Stimulated activated CD8-positive, alpha-beta memory T cell treated with anti-CD3 and anti-CD28 coated beads, Interleukin-4, amount 100 ng/mL, for 4 hours (primary cell): ENCODE results near the gene TMEM132A.

Source experiments
- DNase-seq, 2 donors: peaks; one replicate each; pipeline ENCODE4 v3.0.0-alpha.2; 2020; ENCODE audit warnings: low read depth in 2 of 2, low spot score in 1 of 2

Gene TMEM132A

GRCh38 chr11:60921777-60922335, 2.4 kb upstream of the TMEM132A start:
- no peak for DNase-seq

- DNase-seq: no peak
These were observed 1.4 kb upstream of the TMEM132A start for GRCh38 chr11:60922906-60923305.

GRCh38 chr11:60923326-60923725, 934 bp upstream of the TMEM132A start:
- DNase-seq: no peak

- no peak for DNase-seq
These were observed 505 bp upstream of the TMEM132A start for GRCh38 chr11:60923800-60924109.

- no peak for DNase-seq
These were observed 920 bp downstream of the TMEM132A start for GRCh38 chr11:60924906-60925853.

GRCh38 chr11:60925868-60926267, 1.6 kb downstream of the TMEM132A start:
- DNase-seq: no peak

- no peak for DNase-seq
These were observed 2.2 kb downstream of the TMEM132A start for GRCh38 chr11:60926500-60926899.

GRCh38 chr11:60927061-60927592, 2.9 kb downstream of the TMEM132A start:
- no peak for DNase-seq

GRCh38 chr11:60927600-60927999, 3.3 kb downstream of the TMEM132A start:
- no peak for DNase-seq

GRCh38 chr11:60928563-60929001, 4.3 kb downstream of the TMEM132A start:
- no peak for DNase-seq

- DNase-seq: no peak
These were observed 5.5 kb downstream of the TMEM132A start for GRCh38 chr11:60929764-60930163.

- no peak for DNase-seq
These were observed 6.1 kb downstream of the TMEM132A start for GRCh38 chr11:60930394-60930793.

- DNase-seq: no peak
These were observed 7.7 kb downstream of the TMEM132A start for GRCh38 chr11:60931917-60932316.

GRCh38 chr11:60932605-60933356, 8.5 kb downstream of the TMEM132A start:
- DNase-seq: no peak

- DNase-seq: no peak
These were observed 9.3 kb downstream of the TMEM132A start for GRCh38 chr11:60933416-60934123.

- no peak for DNase-seq
These were observed 10.0 kb downstream of the TMEM132A start for GRCh38 chr11:60934124-60934789.

GRCh38 chr11:60934790-60935605, 10.7 kb downstream of the TMEM132A start:
- no peak for DNase-seq

- DNase-seq: no peak
These were observed 11.6 kb downstream of the TMEM132A start for GRCh38 chr11:60935676-60936442.
